ENCODE data around the gene UNC5B.

Gene UNC5B

GRCh38 chr10:71230656-71231025 lies 18.3 kb downstream of the UNC5B start:
- no peak for TF ChIP-seq CTCF (IDR thresholded peaks at IDR 0.05)
- H3K79me2 ChIP-seq, result no peaks in the 10 kb centered on the region
- H3K9ac ChIP-seq, result no peak overlapping the region
- no peak overlapping the region for H3K4me3 ChIP-seq (ENCODE audit: low read depth, low read length)
- no peaks in the 10 kb centered on the region for H3K9me3 ChIP-seq (ENCODE audit: control insufficient read depth, low read length)
- H3K4me1 ChIP-seq, result peaks cover 16% of the 10 kb centered on the region
- H3K36me3 ChIP-seq (ENCODE audit: control insufficient read depth, insufficient read depth, low read length), result no peaks in the 10 kb centered on the region
- no peak overlapping the region for H3K4me2 ChIP-seq (ENCODE audit: low read length)
- no peak overlapping the region for H2AFZ ChIP-seq
- H3K27ac ChIP-seq, result no peak overlapping the region
- H3K27me3 ChIP-seq (ENCODE audit: control insufficient read depth, insufficient read depth, low read length), result no peaks in the 10 kb centered on the region

- no peak overlapping the region for H3K27ac ChIP-seq
- H3K4me1 ChIP-seq, result peaks cover 16% of the 10 kb centered on the region
These were observed 18.8 kb downstream of the UNC5B start for GRCh38 chr10:71231206-71231605.

GRCh38 chr10:71232089-71232998 lies 20.0 kb downstream of the UNC5B start:
- peak overlapping the region; percentile 48 for H2AFZ ChIP-seq
- H3K9me3 ChIP-seq (ENCODE audit: control insufficient read depth, low read length), result no peaks in the 10 kb centered on the region
- no peaks in the 10 kb centered on the region for H3K79me2 ChIP-seq
- H3K36me3 ChIP-seq (ENCODE audit: control insufficient read depth, insufficient read depth, low read length), result no peaks in the 10 kb centered on the region
- H3K27ac ChIP-seq, result no peak overlapping the region
- H3K4me1 ChIP-seq, result peaks cover 16% of the 10 kb centered on the region
- no peak for TF ChIP-seq CTCF (IDR thresholded peaks at IDR 0.05)
- H3K4me3 ChIP-seq (ENCODE audit: low read depth, low read length), result no peak overlapping the region
- H3K27me3 ChIP-seq (ENCODE audit: control insufficient read depth, insufficient read depth, low read length), result no peaks in the 10 kb centered on the region
- H3K9ac ChIP-seq, result no peak overlapping the region
- no peak overlapping the region for H3K4me2 ChIP-seq (ENCODE audit: low read length)

More at GRCh38 chr10:71231206-71231605, 18.8 kb downstream of the UNC5B start:
- no peak overlapping the region for H3K9ac ChIP-seq
- H3K4me2 ChIP-seq (ENCODE audit: low read length), result no peak overlapping the region
- no peaks in the 10 kb centered on the region for H3K27me3 ChIP-seq (ENCODE audit: control insufficient read depth, insufficient read depth, low read length)
- no peaks in the 10 kb centered on the region for H3K79me2 ChIP-seq
- H3K36me3 ChIP-seq (ENCODE audit: control insufficient read depth, insufficient read depth, low read length), result no peaks in the 10 kb centered on the region
- H2AFZ ChIP-seq, result no peak overlapping the region
- no peak for TF ChIP-seq CTCF (IDR thresholded peaks at IDR 0.05)
- no peak overlapping the region for H3K4me3 ChIP-seq (ENCODE audit: low read depth, low read length)
- no peaks in the 10 kb centered on the region for H3K9me3 ChIP-seq (ENCODE audit: control insufficient read depth, low read length)

GRCh38 chr10:71233482-71233892 lies 21.1 kb downstream of the UNC5B start:
- Histone ChIP-seq H3K4me1 (peaks cover 16% of the 10 kb centered on the region), H3K27ac (no peak overlapping the region), H3K4me3 (ENCODE audit: low read depth, low read length) (no peak overlapping the region), H3K27me3 (ENCODE audit: control insufficient read depth, insufficient read depth, low read length) (no peaks in the 10 kb centered on the region), H3K9me3 (ENCODE audit: control insufficient read depth, low read length) (no peaks in the 10 kb centered on the region), H3K79me2 (no peaks in the 10 kb centered on the region), H2AFZ (no peak overlapping the region), H3K36me3 (ENCODE audit: control insufficient read depth, insufficient read depth, low read length) (no peaks in the 10 kb centered on the region), H3K9ac (no peak overlapping the region), H3K4me2 (ENCODE audit: low read length) (no peak overlapping the region)
- no peak for TF ChIP-seq CTCF (IDR thresholded peaks at IDR 0.05)
